ENCODE results near the gene CST3. TPM values are rescaled to one million over a fixed set of nuclear protein-coding genes. Genes with fewer than 3 reads are reported as not detected.

CST3 gene
- total and polyA plus RNA-seq, 2 of the 8 experiments (the other 6 are each of a cell fraction or from before 2014, with no cell fraction given) = 53.2 to 184 TPM

DNA sequence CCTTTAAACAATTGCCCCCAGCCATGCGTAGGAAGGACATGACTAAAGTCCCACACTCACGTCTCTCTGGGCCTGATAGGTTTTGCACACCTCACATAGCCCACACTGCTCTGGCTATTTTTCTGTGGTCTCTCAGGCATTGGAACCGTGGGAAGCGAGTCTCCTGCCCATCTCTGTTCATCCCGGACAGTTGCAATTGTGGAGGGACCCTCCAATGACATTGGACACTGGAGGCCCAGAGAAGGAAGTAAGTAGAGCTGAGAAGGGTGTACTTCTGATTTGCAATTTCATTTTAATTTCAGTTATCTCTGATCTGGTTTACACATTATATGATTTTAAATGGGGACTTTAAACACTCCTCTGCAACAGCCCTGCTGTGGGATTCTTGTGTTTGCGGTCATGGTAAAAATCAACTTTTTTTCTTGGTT lies 23.3 kb upstream of the CST3 start:
- Histone ChIP-seq H4K91ac (replicated peaks; ENCODE audit: insufficient read length, low read length) (no peak overlapping the region), H2BK20ac (ENCODE audit: low read length) (no peak overlapping the region), H3K27me3 (replicated peaks in 1 of 4; ENCODE audit: control insufficient read depth in 3 of 4, extremely low read depth in 1 of 4, insufficient read depth in 3 of 4, low read length in 3 of 4) (no peaks in the 10 kb centered on the region), H2BK120ac (replicated peaks; ENCODE audit: low read depth, low read length) (no peak overlapping the region), H3K4me3 (ENCODE audit: extremely low read depth in 1 of 4, insufficient read depth in 2 of 4, low read depth in 3 of 4, low read length in 4 of 4) (no peak overlapping the region), H3K9ac (replicated peaks in 1 of 4; ENCODE audit: extremely low read depth in 1 of 4, low read depth in 3 of 4, low read length in 3 of 4) (no peak overlapping the region), H3K18ac (ENCODE audit: extremely low read depth, low read length) (no peak overlapping the region), H3K4me1 (replicated peaks in 1 of 4; ENCODE audit: control insufficient read depth in 3 of 4, insufficient read depth in 4 of 4, low read length in 3 of 4) (no peaks in the 10 kb centered on the region; a peak in 2 of 7 replicates), H3K4me2 (ENCODE audit: insufficient read depth in 1 of 2, low read depth in 2 of 2, low read length in 2 of 2) (no peak overlapping the region), H3K27ac (ENCODE audit: low read depth, low read length) (no peak overlapping the region), H3K79me2 (ENCODE audit: control insufficient read depth in 1 of 2, insufficient read depth in 2 of 2, low read length in 2 of 2) (no peaks in the 10 kb centered on the region), H3K36me3 (ENCODE audit: control insufficient read depth in 2 of 4, insufficient read depth in 4 of 4, low read length in 3 of 4) (no peaks in the 10 kb centered on the region), H3K79me1 (ENCODE audit: low read depth, low read length) (no peaks in the 10 kb centered on the region), H2BK15ac (ENCODE audit: low read length) (no peak overlapping the region), H3K23me2 (ENCODE audit: low read depth, low read length) (peaks cover 5% of the 10 kb centered on the region), H3K14ac (ENCODE audit: insufficient read length) (no peak overlapping the region), H3K56ac (replicated peaks; ENCODE audit: insufficient read length, low read depth, low read length) (no peak overlapping the region), H2AK5ac (ENCODE audit: low read depth, low read length) (no peak overlapping the region), H3K23ac (ENCODE audit: insufficient read length) (no peak overlapping the region), H2BK12ac (ENCODE audit: low read depth, low read length) (no peak overlapping the region), H2AFZ (ENCODE audit: low read length) (no peak overlapping the region), H3K9me3 (ENCODE audit: insufficient read depth in 2 of 2, low read depth in 1 of 2, low read length in 1 of 2) (no peaks in the 10 kb centered on the region), H4K5ac (ENCODE audit: insufficient read length, low read depth, low read length) (no peak overlapping the region), H2BK5ac (ENCODE audit: low read depth, low read length) (no peak overlapping the region), H4K8ac (ENCODE audit: extremely low read depth, insufficient read depth, low read length) (no peak overlapping the region), H3K4ac (replicated peaks; ENCODE audit: insufficient read length, low read depth, low read length) (no peak overlapping the region), H4K20me1 (replicated peaks in 1 of 2; ENCODE audit: control insufficient read depth in 1 of 2, insufficient read depth in 2 of 2, low read length in 2 of 2) (peaks cover 0 to 3% of the 10 kb centered on the region in 2 experiments)
- TF ChIP-seq POLR2A (IDR thresholded peaks at IDR 0.05; ENCODE audit: control extremely low read depth in 1 of 2, low read depth in 2 of 2, low read length in 2 of 2) (no peak), SUZ12 (IDR thresholded peaks at IDR 0.05; ENCODE audit: low read length) (no peak), JUND (IDR thresholded peaks at IDR 0.05; ENCODE audit: low read length) (no peak), CBX8 (IDR thresholded peaks at IDR 0.05; ENCODE audit: borderline replicate concordance, low read depth, low read length) (no peak), KDM5A (IDR thresholded peaks at IDR 0.05; ENCODE audit: low read length) (no peak), CBX5 (IDR thresholded peaks at IDR 0.05; ENCODE audit: low read depth, low read length) (no peak), MAFK (IDR thresholded peaks at IDR 0.05; ENCODE audit: low read depth, low read length) (no peak), GABPA (IDR thresholded peaks at IDR 0.05; ENCODE audit: borderline replicate concordance, insufficient read depth, low read length) (no peak), HDAC6 (IDR thresholded peaks at IDR 0.05; ENCODE audit: low read depth, low read length) (no peak), PHF8 (conservative IDR thresholded peaks at IDR 0.05; ENCODE audit: low read depth, low read length) (no peak)
- 85% methylated on average over 6 of the region's 6 CpGs; no CpG with 5 or more reads in 1 of the 2 experiments for WGBS, 2 experiments (ENCODE audit: extremely low coverage in 1 of 2, insufficient coverage in 1 of 2, insufficient read length in 1 of 2, insufficient replicate concordance in 2 of 2, low coverage in 1 of 2, low lambda C conversion rate in 2 of 2, missing lambda C conversion rate in 1 of 2)
- ChIA-PET CTCF (ENCODE audit: partially characterized antibody) (interaction anchor here (1.2 kb wide), 1 partner anchor 11 kb away, joined by 3 read pairs; no protein-coding TSS in a partner anchor), POLR2A (ENCODE audit: partially characterized antibody) (no interaction called here)
- FAIRE-seq (no peak), DNase-seq (ENCODE audit: low read depth in 1 of 2, low spot score in 2 of 2) (no peak)

Measured in H1 (cell line).